ENCODE results near the gene DMAP1.

GRCh38 chr1:44239961-44240371 lies 26.7 kb downstream of the DMAP1 start:
- no peak for TF ChIP-seq AEBP2 (tag by site-specific recombination; IDR thresholded peaks at IDR 0.05; ENCODE audit: borderline replicate concordance)
- TF ChIP-seq ZNF146 (tag by site-specific recombination; IDR thresholded peaks at IDR 0.05), result no peak
- no peak for TF ChIP-seq FEZF1 (tag by site-specific recombination; IDR thresholded peaks at IDR 0.05)
- no peak for TF ChIP-seq CTCF (tag by site-specific recombination; IDR thresholded peaks at IDR 0.05)
- TF ChIP-seq ZSCAN5A (tag by site-specific recombination; IDR thresholded peaks at IDR 0.05), result no peak
- no peak for TF ChIP-seq ZNF211 (tag by site-specific recombination; IDR thresholded peaks at IDR 0.05; ENCODE audit: low read depth)

Data from HEK293 (cell line).